Measurements from ENCODE around the gene FLAD1.

GRCh38 chr1:154969246-154969645 is 13.9 kb upstream of the FLAD1 start:
- no peak for TF ChIP-seq POLR2AphosphoS5 (IDR thresholded peaks at IDR 0.05; ENCODE audit: low read depth, low read length)
- TF ChIP-seq POLR2A (IDR thresholded peaks at IDR 0.05; ENCODE audit: low read depth, low read length), result no peak
- no peak for TF ChIP-seq TAF1 (IDR thresholded peaks at IDR 0.05; ENCODE audit: borderline replicate concordance, low read depth, low read length)
